Middle frontal gyrus (tissue), 1 donor: Measurements from ENCODE around the gene DES.
"Not testable (repeated sequence)": the region's sequence is repeated elsewhere in the genome, so short reads cannot be mapped to it uniquely, and the experiment has no call there.

Source experiments
- DNase-seq: peaks from one replicate; pipeline ENCODE4 v3.0.0-alpha.2; 2015; ENCODE audit warnings: low spot score; ENCODE audit errors: extremely low spot score

The DES gene

GRCh38 chr2:219399716-219400478, 18.3 kb upstream of the DES start:
- DNase-seq = no peak

GRCh38 chr2:219400562-219400961, 17.6 kb upstream of the DES start:
- DNase-seq = no peak

GRCh38 chr2:219401606-219402005, 16.6 kb upstream of the DES start:
- no peak for DNase-seq

GRCh38 chr2:219402665-219403515, 15.3 kb upstream of the DES start:
- DNase-seq = peak; percentile 73

GRCh38 chr2:219403861-219404260, 14.3 kb upstream of the DES start:
- DNase-seq = no peak

- no peak for DNase-seq
Measured at GRCh38 chr2:219404291-219404910, 13.8 kb upstream of the DES start.

- DNase-seq = no peak
Measured at GRCh38 chr2:219404954-219405353, 13.2 kb upstream of the DES start.

- no peak for DNase-seq
Measured at GRCh38 chr2:219405451-219405850, 12.7 kb upstream of the DES start.

GRCh38 chr2:219405958-219406860, 12.0 kb upstream of the DES start:
- DNase-seq = no peak

- DNase-seq = no peak
Measured at GRCh38 chr2:219406861-219407230, 11.3 kb upstream of the DES start.

GRCh38 chr2:219407343-219407742, 10.8 kb upstream of the DES start:
- not testable (repeated sequence) for DNase-seq

GRCh38 chr2:219408204-219408603, 10.0 kb upstream of the DES start:
- no peak for DNase-seq

GRCh38 chr2:219408631-219409030, 9.5 kb upstream of the DES start:
- DNase-seq = no peak

GRCh38 chr2:219409619-219410018, 8.6 kb upstream of the DES start:
- no peak for DNase-seq

- no peak for DNase-seq
Measured at GRCh38 chr2:219410390-219410789, 7.8 kb upstream of the DES start.

GRCh38 chr2:219414857-219415256, 3.3 kb upstream of the DES start:
- DNase-seq = no peak

GRCh38 chr2:219415580-219416234, 2.5 kb upstream of the DES start:
- DNase-seq = no peak

- peak; percentile 21 for DNase-seq
Measured at GRCh38 chr2:219416235-219416602, 2.0 kb upstream of the DES start.

- DNase-seq = no peak
Measured at GRCh38 chr2:219416938-219417337, 1.2 kb upstream of the DES start.

GRCh38 chr2:219417374-219417773, 803 bp upstream of the DES start:
- DNase-seq = no peak

- DNase-seq = no peak
Measured at GRCh38 chr2:219419012-219419324, 791 bp downstream of the DES start.
